H1 (cell line): ENCODE results near the gene S100A8. TPM values are rescaled to one million over a fixed set of nuclear protein-coding genes. Genes with fewer than 3 reads are reported as not detected.

ENCODE experiments used
- SP4 ChIP-seq: IDR thresholded peaks from 2 replicates; pipeline ENCODE4 v1.6.1; 2012; ENCODE audit warnings: low read length, inconsistent platforms
- TBP ChIP-seq: IDR thresholded peaks from 2 replicates; pipeline ENCODE4 v1.6.1; 2011; ENCODE audit warnings: low read depth, low read length, improper control_type of control experiment
- polyA plus RNA-seq, 7 experiments: library from polyadenylated mRNA; depleted of rRNA in 3 of 7; stranded (reverse) in 5 of 7; unstranded in 2 of 7; fragments of >200 nt in 5 of 7; fragments of 200-250 nt in 2 of 7; gene quantifications; 1 replicate in 5 of 7; 2 replicates in 1 of 7; 4 replicates in 1 of 7; pipeline versions ENCODE4 v1.2.1 to v1.2.3, GENCODE V29; 2011 to 2013; ENCODE audit warnings: missing spikeins in 2 of 7, mixed read lengths in 2 of 7
- total RNA-seq: library from RNA; stranded (reverse); fragmentation: NEBNext Ultra II Directional; extraction: Animal tissue kit (Norgen Biotek cat#: 25700); gene quantifications from 2 replicates; pipeline ENCODE4 v1.2.1, GENCODE V29; 2021

S100A8 gene
- total and polyA plus RNA-seq, 2 of the 8 experiments (the other 6 are each of a cell fraction or from before 2014, with no cell fraction given), result not detected

GRCh38 chr1:153386500-153386901 lies 4.4 kb downstream of the S100A8 start (continued):
- no peak for TF ChIP-seq TBP
- no peak for TF ChIP-seq SP4
